PC-9 (cell line): Measurements from ENCODE around the gene DSCAML1.

Experiments used
- CTCF ChIP-seq: fragments of 200-600 bp; sonication (generic); conservative IDR thresholded peaks from 2 replicates; pipeline ENCODE4 v1.6.1; 2017; ENCODE audit warnings: mixed run types, antibody characterized with exemption, mild to moderate bottlenecking, moderate library complexity
- EZH2 ChIP-seq: fragments of 200-600 bp; sonication (generic); IDR thresholded peaks from 2 replicates; pipeline ENCODE4 v1.8.0; 2017; ENCODE audit warnings: antibody characterized with exemption, low read depth

- no peak for TF ChIP-seq CTCF
- no peak for TF ChIP-seq EZH2
Observed at GRCh38 chr11:117687776-117688175, 109.2 kb downstream of the DSCAML1 start.
